ENCODE measurements around the gene CENPK. TPM values are rescaled to one million over a fixed set of nuclear protein-coding genes. Genes with fewer than 3 reads are reported as not detected.

CENPK gene
- total RNA-seq, 1 experiment from 2014 or later = 46.0 TPM

GRCh38 chr5:65588694-65589093 is 25.7 kb upstream of the CENPK start:
- Histone ChIP-seq H3T11ph (ENCODE audit: low read length) (no peak overlapping the region), H3K23ac (ENCODE audit: insufficient read length, low read depth, low read length) (no peak overlapping the region), H3K79me1 (ENCODE audit: insufficient read depth, low read depth, low read length, poor library complexity, severe bottlenecking) (no peaks in the 10 kb centered on the region), H3K4me1 (ENCODE audit: insufficient read depth, low read length) (no peaks in the 10 kb centered on the region), H3K9ac (ENCODE audit: extremely low read depth, insufficient read length, low read length) (no peak overlapping the region), H3K4me2 (ENCODE audit: insufficient read depth, insufficient read length, low read length) (no peak overlapping the region), H4K5ac (ENCODE audit: insufficient read length, low read depth, low read length) (no peak overlapping the region), H2BK5ac (ENCODE audit: insufficient read length, low read length) (no peak overlapping the region), H3K18ac (ENCODE audit: insufficient read length, low read depth, low read length) (no peak overlapping the region), H3K27me3 (ENCODE audit: insufficient read depth, low read length) (no peaks in the 10 kb centered on the region), H2AK5ac (ENCODE audit: insufficient read length, low read length) (no peak overlapping the region), H3K56ac (ENCODE audit: insufficient read length, low read depth, low read length) (no peak overlapping the region), H3K4ac (ENCODE audit: low read depth, low read length) (no peak overlapping the region), H3K9me3 (ENCODE audit: control insufficient read depth, low read depth, low read length) (no peaks in the 10 kb centered on the region), H2BK20ac (ENCODE audit: low read depth, low read length, poor library complexity, severe bottlenecking) (no peak overlapping the region), H2BK15ac (ENCODE audit: low read depth, low read length) (no peak overlapping the region), H4K8ac (replicated peaks; ENCODE audit: insufficient read length, low read depth, low read length) (no peak overlapping the region), H3K27ac (ENCODE audit: insufficient read length, low read depth, low read length) (no peak overlapping the region), H3K23me2 (ENCODE audit: insufficient read length, low read depth, low read length, poor library complexity, severe bottlenecking) (no peaks in the 10 kb centered on the region), H2BK120ac (ENCODE audit: low read depth, low read length, poor library complexity, severe bottlenecking) (no peak overlapping the region), H4K91ac (ENCODE audit: insufficient read length, low read depth, low read length) (no peak overlapping the region), H2AFZ (ENCODE audit: low read length) (no peak overlapping the region), H2BK12ac (ENCODE audit: insufficient read length, low read depth, low read length) (no peak overlapping the region), H3K14ac (ENCODE audit: insufficient read depth, low read length) (no peak overlapping the region), H3K79me2 (ENCODE audit: insufficient read depth, low read length) (no peaks in the 10 kb centered on the region), H4K20me1 (ENCODE audit: control insufficient read depth, insufficient read depth, insufficient read length) (no peaks in the 10 kb centered on the region)
- Mint-ChIP-seq H3K36me3 (ENCODE audit: insufficient read depth in 1 of 3, low read depth in 3 of 3) (peaks cover 14 to 41% (median 28%) of the 10 kb centered on the region in 3 experiments; a peak in 5 of 7 replicates), H3K27me3 (ENCODE audit: low read depth) (no peaks in the 10 kb centered on the region), H3K4me3 (no peak overlapping the region), H3K4me1 (no peaks in the 10 kb centered on the region), H3K27ac (no peak overlapping the region), H3K9me3 (no peaks in the 10 kb centered on the region)
- no peak for DNase-seq
- no peak; the same call in 2 of the 3 replicates for TF ChIP-seq CTCF (conservative IDR thresholded peaks at IDR 0.05)
- WGBS (ENCODE audit: extremely low coverage, insufficient read length, low lambda C conversion rate) = no CpG with 5 or more reads among the region's 2 CpGs
